HepG2 (cell line): ENCODE data around the gene ZNF853. TPM values are rescaled to one million over a fixed set of nuclear protein-coding genes. Genes with fewer than 3 reads are reported as not detected.

Experiments
- ATAC-seq: fragments of 200-7000 bp; cut with Tn5 transposase; 3 replicates; pipeline ENCODE4 v1.9.1; 2020; ENCODE audit warnings: mild to moderate bottlenecking, moderate library complexity
- BruUV-seq: library from RNA; stranded (reverse); fragments of 400-500 nt; replicated peaks from 2 replicates; lab custom pipeline; 2021; lab: Mats Ljungman, UMichigan
- CTCF ChIA-PET: fragments of 300-600 bp; formaldehyde crosslinking; extraction: SDS; loops from one replicate; lab custom pipeline; 2021; ENCODE audit warnings: low total read pairs, inconsistent platforms, low intra/inter-chr PET ratio; lab: Yijun Ruan, JAX
- POLR2A ChIA-PET: fragments of 350-600 bp; sonication (Branson Sonifier 250); formaldehyde crosslinking; loops from one replicate; lab custom pipeline; 2020; ENCODE audit warnings: antibody characterized with exemption, inconsistent platforms; lab: Yijun Ruan, JAX
- DNase-seq: peaks from one replicate; pipeline ENCODE4 v3.0.0-alpha.2; 2015; ENCODE audit warnings: low spot score
- FAIRE-seq: peaks from 3 replicates; lab custom pipeline; 2011; peaks lifted over from hg19 to GRCh38; lab: Jason Lieb, UNC
- H2AFZ ChIP-seq: one replicate; pipeline ENCODE4 v1.6.1; 2011; ENCODE audit warnings: low read length, inconsistent platforms
- H3K27ac ChIP-seq: fragments of 300-600 bp; 3 replicates; pipeline ENCODE4 v1.8.0; 2011; ENCODE audit warnings: mixed run types, mild to moderate bottlenecking, mixed read lengths, low read length, inconsistent platforms; ENCODE audit not compliant: insufficient read depth; ENCODE audit errors: extremely low read length
- H3K27me3 ChIP-seq, 2 experiments: fragments of 200-600 bp in 1 of 2; 2 replicates in 1 of 2; 3 replicates in 1 of 2; pipeline versions ENCODE4 v1.6.0 to v1.8.0; 2011; ENCODE audit warnings: low read length in 2 of 2, mild to moderate bottlenecking in 2 of 2, moderate library complexity in 2 of 2, inconsistent platforms in 1 of 2; ENCODE audit not compliant: insufficient read depth in 2 of 2, control insufficient read depth in 1 of 2
- H3K36me3 ChIP-seq, 2 experiments: fragments of 200-600 bp in 1 of 2; replicated peaks in 1 of 2; 2 replicates in 1 of 2; 3 replicates in 1 of 2; pipeline versions ENCODE4 v1.5.1 to v1.8.0; 2011; ENCODE audit warnings: low read length in 2 of 2, inconsistent platforms in 1 of 2; ENCODE audit not compliant: insufficient read depth in 2 of 2, control insufficient read depth in 1 of 2
- H3K4me1 ChIP-seq: 2 replicates; pipeline ENCODE4 v1.5.1; 2012; ENCODE audit warnings: low read length, inconsistent platforms; ENCODE audit not compliant: insufficient read depth
- H3K4me2 ChIP-seq: 2 replicates; pipeline ENCODE4 v1.6.0; 2011; ENCODE audit warnings: low read depth, low read length, inconsistent platforms
- H3K4me3 ChIP-seq, 3 experiments: fragments of 200-600 bp in 1 of 3; sonication (generic), shearing (Covaris generic) in 1 of 3; replicated peaks in 1 of 3; 2 replicates each; pipeline ENCODE4 v1.5.1; 2011 to 2016; ENCODE audit warnings: low read length in 3 of 3, inconsistent platforms in 2 of 3, low read depth in 2 of 3, mild to moderate bottlenecking in 2 of 3, control low read depth in 1 of 3, mixed read lengths in 1 of 3; ENCODE audit not compliant: insufficient read depth in 1 of 3
- H3K79me2 ChIP-seq: one replicate; pipeline ENCODE4 v1.6.1; 2011; ENCODE audit warnings: low read length, inconsistent platforms; ENCODE audit not compliant: insufficient read depth
- H3K9ac ChIP-seq: 2 replicates; pipeline ENCODE4 v1.6.0; 2011; ENCODE audit warnings: mild to moderate bottlenecking, low read depth, low read length, inconsistent platforms; ENCODE audit not compliant: insufficient read depth
- H3K9me3 ChIP-seq: 2 replicates; pipeline ENCODE4 v1.5.1; 2012; ENCODE audit warnings: mild to moderate bottlenecking, low read length
- H4K20me1 ChIP-seq: 2 replicates; pipeline ENCODE4 v1.6.0; 2011; ENCODE audit warnings: inconsistent platforms, mild to moderate bottlenecking, low read length, moderate library complexity; ENCODE audit not compliant: insufficient read depth
- ETS1 ChIP-seq: sonication (generic); formaldehyde crosslinking; IDR thresholded peaks from 2 replicates; pipeline ENCODE4 v1.4.0; 2020; ENCODE audit warnings: missing genetic modification reagents
- GRHL1 ChIP-seq: sonication (generic); formaldehyde crosslinking; conservative IDR thresholded peaks from 2 replicates; pipeline ENCODE4 v1.8.0; 2022; ENCODE audit warnings: missing genetic modification reagents
- MTF2 ChIP-seq: sonication (generic); formaldehyde crosslinking; IDR thresholded peaks from 2 replicates; pipeline ENCODE4 v1.5.0; 2020; ENCODE audit warnings: missing genetic modification reagents, borderline replicate concordance
- PBX3 ChIP-seq: sonication (generic); formaldehyde crosslinking; IDR thresholded peaks from 2 replicates; pipeline ENCODE4 v1.8.1; 2023; ENCODE audit warnings: missing genetic modification reagents, inconsistent platforms, borderline replicate concordance
- SMARCC2 ChIP-seq: fragments of 450-650 bp; IDR thresholded peaks from 2 replicates; pipeline ENCODE4 v1.6.1; 2017; ENCODE audit warnings: antibody characterized with exemption, mild to moderate bottlenecking
- TBP ChIP-seq: sonication (generic); formaldehyde crosslinking; IDR thresholded peaks from 2 replicates; pipeline ENCODE4 v1.5.0; 2020; ENCODE audit warnings: missing genetic modification reagents
- UBTF ChIP-seq: sonication (generic); formaldehyde crosslinking; IDR thresholded peaks from 2 replicates; pipeline ENCODE4 v1.4.0; 2020; ENCODE audit warnings: mild to moderate bottlenecking, missing genetic modification reagents
- ZGPAT ChIP-seq: IDR thresholded peaks from 2 replicates; pipeline ENCODE4 v1.6.1; 2016; ENCODE audit warnings: mild to moderate bottlenecking
- ZNF430 ChIP-seq: sonication (generic); formaldehyde crosslinking; IDR thresholded peaks from 2 replicates; pipeline ENCODE4 v1.9.0; 2021; ENCODE audit warnings: mild to moderate bottlenecking, missing genetic modification reagents
- ZNF674 ChIP-seq: sonication (generic); formaldehyde crosslinking; IDR thresholded peaks from 2 replicates; pipeline ENCODE4 v1.5.0; 2020; ENCODE audit warnings: low read depth, mild to moderate bottlenecking, missing genetic modification reagents
- WGBS: methylation state at CpG from one replicate; pipeline ENCODE4 v1.1.6; 2017; ENCODE audit warnings: low lambda C conversion rate; 5-methylcytosine and 5-hydroxymethylcytosine counted together
- in situ Hi-C: cut with HindIII; loops from 2 replicates; pipeline ENCODE4 v1.10.0; 2017; ENCODE audit warnings: low pct_unique_long_range_greater_than_20kb; ENCODE audit not compliant: extremely low pct_ligation_motif_present
- intact Hi-C: fragments of 100-400 bp; cut with micrococcal nuclease; formaldehyde crosslinking; loops from one replicate; pipeline ENCODE4 v1.10.0; 2022; ENCODE audit not compliant: unreplicated experiment
- polyA plus RNA-seq, 8 experiments: library from polyadenylated mRNA; depleted of rRNA in 3 of 8; stranded (reverse) in 7 of 8; unstranded in 1 of 8; fragments of >200 nt; fragmentation: Illumina TruSeq in 4 of 8; extraction: Trizol in 4 of 8; gene quantifications; 2 replicates each; pipeline versions ENCODE4 v1.2.1 to v1.2.3, GENCODE V29; 2011 to 2016; ENCODE audit warnings: low read depth in 4 of 8, missing spikeins in 1 of 8, mixed read lengths in 1 of 8; ENCODE audit not compliant: insufficient read depth in 1 of 8
- total RNA-seq, 5 experiments: library from RNA; depleted of rRNA; stranded (reverse); fragments of >200 nt; fragmentation: Illumina TruSeq; extraction: Trizol; gene quantifications; 2 replicates each; pipeline ENCODE4 v1.2.3, GENCODE V29; 2016; ENCODE audit warnings: low read depth in 1 of 5

ZNF853 gene
- total and polyA plus RNA-seq, 2 of the 13 experiments (the other 11 are each of a cell fraction or from before 2014, with no cell fraction given): 2.1 to 6.2 TPM

- ChIA-PET CTCF (no interaction called here), POLR2A (no interaction called here)
- no peaks in the 10 kb centered on the region for H4K20me1 ChIP-seq
- WGBS: 99% methylated on average over 7 of the region's 12 CpGs
- H3K4me1 ChIP-seq: no peaks in the 10 kb centered on the region
- no peak overlapping the region for H2AFZ ChIP-seq
- DNase-seq (no peak), ATAC-seq (no peak), FAIRE-seq (no peak)
- no peaks in the 10 kb centered on the region for H3K9me3 ChIP-seq
- no peak overlapping the region for H3K4me2 ChIP-seq
- H3K27ac ChIP-seq: no peak overlapping the region
- no TSS peak for BruUV-seq
- no peak overlapping the region for H3K4me3 ChIP-seq
- peaks cover 6 to 25% of the 10 kb centered on the region in 2 experiments; a peak in 3 of 5 replicates for H3K36me3 ChIP-seq
- in situ Hi-C loops: no loop called here
- no peaks in the 10 kb centered on the region for H3K79me2 ChIP-seq
- no peak overlapping the region for H3K9ac ChIP-seq
- intact Hi-C loops: no loop called here
- H3K27me3 ChIP-seq: no peaks in the 10 kb centered on the region
- no peak for TF ChIP-seq ETS1 (CRISPR knock-in tag)
- no peak for TF ChIP-seq GRHL1
- TF ChIP-seq TBP: no peak
- TF ChIP-seq ZNF430 (CRISPR knock-in tag): no peak
- TF ChIP-seq ZNF674: no peak
- no peak for TF ChIP-seq MTF2
- no peak for TF ChIP-seq PBX3 (CRISPR knock-in tag)
- TF ChIP-seq SMARCC2: no peak
- TF ChIP-seq UBTF: no peak
- no peak for TF ChIP-seq ZGPAT (CRISPR knock-in tag)
Measured at GRCh38 chr7:6650521-6651011, 35.2 kb downstream of the ZNF853 start.
